Mesothelial cell of epicardium (in vitro differentiated cells): ENCODE results near the gene CRIP1. TPM values are rescaled to one million over a fixed set of nuclear protein-coding genes. Genes with fewer than 3 reads are reported as not detected.

Experiments used
- DNase-seq, 2 experiments: peaks; one replicate each; pipeline ENCODE4 v3.0.0; 2021; ENCODE audit warnings: low spot score in 2 of 2; ENCODE audit not compliant: unreplicated experiment in 2 of 2
- H3K27ac Mint-ChIP-seq: 2 replicates; pipeline ENCODE4 v1.8.0; 2021; ENCODE audit warnings: mixed read lengths
- H3K27me3 Mint-ChIP-seq: 2 replicates; pipeline ENCODE4 v1.8.0; 2021; ENCODE audit warnings: low read depth, mixed read lengths
- H3K36me3 Mint-ChIP-seq: 2 replicates; pipeline ENCODE4 v1.8.0; 2021; ENCODE audit warnings: mixed read lengths
- H3K4me1 Mint-ChIP-seq: 2 replicates; pipeline ENCODE4 v1.8.0; 2021; ENCODE audit warnings: mixed read lengths
- H3K4me3 Mint-ChIP-seq: 2 replicates; pipeline ENCODE4 v1.8.0; 2021; ENCODE audit warnings: mild to moderate bottlenecking, moderate library complexity, mixed read lengths
- H3K9me3 Mint-ChIP-seq: 2 replicates; pipeline ENCODE4 v1.8.0; 2021; ENCODE audit warnings: mixed read lengths
- CTCF ChIP-seq: fragments of 200-600 bp; sonication (generic); IDR thresholded peaks from one replicate; pipeline ENCODE4 v1.5.0; 2021; ENCODE audit warnings: antibody characterized with exemption; ENCODE audit not compliant: unreplicated experiment
- total RNA-seq: library from RNA; stranded (reverse); gene quantifications from 3 replicates; pipeline ENCODE4 v1.2.1, GENCODE V29; 2021

CRIP1 gene
- total RNA-seq, 1 donor from 2014 or later = 17.1 TPM

- no peak for DNase-seq
Observed at GRCh38 chr14:105440554-105440900, 46.2 kb upstream of the CRIP1 start.

GRCh38 chr14:105440992-105441391, 45.7 kb upstream of the CRIP1 start:
- Mint-ChIP-seq H3K27ac (no peak overlapping the region), H3K4me1 (no peaks in the 10 kb centered on the region), H3K9me3 (peaks cover 4% of the 10 kb centered on the region), H3K27me3 (no peaks in the 10 kb centered on the region), H3K36me3 (peaks cover 5% of the 10 kb centered on the region), H3K4me3 (no peak overlapping the region)
- DNase-seq = no peak
- TF ChIP-seq CTCF = no peak

More at GRCh38 chr14:105440554-105440900, 46.2 kb upstream of the CRIP1 start:
- peaks cover 8% of the 10 kb centered on the region for H3K36me3 Mint-ChIP-seq
- no peaks in the 10 kb centered on the region for H3K27me3 Mint-ChIP-seq
- H3K4me3 Mint-ChIP-seq = no peak overlapping the region
- H3K4me1 Mint-ChIP-seq = no peaks in the 10 kb centered on the region
- TF ChIP-seq CTCF = no peak
- no peak overlapping the region for H3K27ac Mint-ChIP-seq
- peaks cover 6% of the 10 kb centered on the region for H3K9me3 Mint-ChIP-seq

- DNase-seq = no peak
- Mint-ChIP-seq H3K36me3 (peaks cover 2% of the 10 kb centered on the region), H3K4me1 (no peaks in the 10 kb centered on the region), H3K27me3 (no peaks in the 10 kb centered on the region), H3K27ac (no peak overlapping the region), H3K9me3 (no peaks in the 10 kb centered on the region), H3K4me3 (no peak overlapping the region)
- no peak for TF ChIP-seq CTCF
Observed at GRCh38 chr14:105442125-105442524, 44.6 kb upstream of the CRIP1 start.

- H3K9me3 Mint-ChIP-seq = no peaks in the 10 kb centered on the region
- no peaks in the 10 kb centered on the region for H3K27me3 Mint-ChIP-seq
- no peak overlapping the region for H3K4me3 Mint-ChIP-seq
- H3K36me3 Mint-ChIP-seq = peaks cover 2% of the 10 kb centered on the region
- TF ChIP-seq CTCF = no peak
- no peak overlapping the region for H3K27ac Mint-ChIP-seq
- no peaks in the 10 kb centered on the region for H3K4me1 Mint-ChIP-seq
- DNase-seq = no peak
Observed at GRCh38 chr14:105442834-105443233, 43.9 kb upstream of the CRIP1 start.

- Mint-ChIP-seq H3K36me3 (peaks cover 2% of the 10 kb centered on the region), H3K27me3 (no peaks in the 10 kb centered on the region), H3K9me3 (no peaks in the 10 kb centered on the region), H3K4me1 (no peaks in the 10 kb centered on the region), H3K27ac (no peak overlapping the region), H3K4me3 (no peak overlapping the region)
- no peak for DNase-seq
- TF ChIP-seq CTCF = no peak
Observed at GRCh38 chr14:105444859-105445258, 41.8 kb upstream of the CRIP1 start.

- H3K27ac Mint-ChIP-seq = no peak overlapping the region
- no peaks in the 10 kb centered on the region for H3K27me3 Mint-ChIP-seq
- no peak overlapping the region for H3K4me3 Mint-ChIP-seq
- no peaks in the 10 kb centered on the region for H3K4me1 Mint-ChIP-seq
- no peak for DNase-seq
- no peaks in the 10 kb centered on the region for H3K9me3 Mint-ChIP-seq
- TF ChIP-seq CTCF = no peak
- peaks cover 2% of the 10 kb centered on the region for H3K36me3 Mint-ChIP-seq
Observed at GRCh38 chr14:105445290-105445689, 41.4 kb upstream of the CRIP1 start.
